ENCODE results near the gene PSMD6. TPM values are rescaled to one million over a fixed set of nuclear protein-coding genes. Genes with fewer than 3 reads are reported as not detected.

The PSMD6 gene
- total RNA-seq, 1 donor from 2014 or later: 88.7 TPM

- Mint-ChIP-seq H3K27ac (ENCODE audit: unreplicated experiment) (peak overlapping the region; percentile 91), H3K4me1 (ENCODE audit: low read depth, unreplicated experiment) (peaks cover 16% of the 10 kb centered on the region), H3K4me3 (ENCODE audit: unreplicated experiment) (peak overlapping the region; percentile 92), H3K36me3 (ENCODE audit: low read depth, unreplicated experiment) (peaks cover 4% of the 10 kb centered on the region), H3K27me3 (ENCODE audit: low read depth, unreplicated experiment) (no peaks in the 10 kb centered on the region), H3K9me3 (ENCODE audit: unreplicated experiment) (no peaks in the 10 kb centered on the region)
- TF ChIP-seq EZH2 (IDR thresholded peaks at IDR 0.05; ENCODE audit: insufficient read depth, low read length) (no peak), CTCF (IDR thresholded peaks at IDR 0.05; ENCODE audit: insufficient read depth, low read depth, low read length) (no peak)
- H2AFZ ChIP-seq (ENCODE audit: low read depth, low read length): peak overlapping the region; percentile 96
- FAIRE-seq (no peak), DNase-seq (ENCODE audit: low read depth) (no peak)
- H3K79me2 ChIP-seq (ENCODE audit: insufficient read depth, low read length): peaks cover 44% of the 10 kb centered on the region
- peaks cover 20% of the 10 kb centered on the region for H4K20me1 ChIP-seq (ENCODE audit: insufficient read depth, low read length)
- peak overlapping the region; percentile 96 for H3K4me2 ChIP-seq (ENCODE audit: low read length)
- H3K27me3 ChIP-seq (ENCODE audit: insufficient read depth, low read length): no peaks in the 10 kb centered on the region
- peaks cover 7% of the 10 kb centered on the region for H3K4me1 ChIP-seq (ENCODE audit: insufficient read depth, low read length)
- peaks cover 21% of the 10 kb centered on the region for H3K36me3 ChIP-seq (ENCODE audit: insufficient read depth, low read length)
- H3K9ac ChIP-seq (ENCODE audit: low read length): peak overlapping the region; percentile 98
- peak overlapping the region; percentile 83 for H3K4me3 ChIP-seq (ENCODE audit: insufficient read depth, low read depth, low read length)
- no peaks in the 10 kb centered on the region for H3K9me3 ChIP-seq (ENCODE audit: insufficient read depth, low read depth, low read length)
- H3K27ac ChIP-seq (ENCODE audit: low read depth, low read length): peak overlapping the region; percentile 94
Observed at GRCh38 chr3:64022451-64023186, 675 bp downstream of the PSMD6 start.

- FAIRE-seq: no peak
- Histone ChIP-seq H3K79me2 (ENCODE audit: insufficient read depth, low read length) (peaks cover 45% of the 10 kb centered on the region), H3K4me1 (ENCODE audit: insufficient read depth, low read length) (peaks cover 7% of the 10 kb centered on the region), H3K27ac (ENCODE audit: low read depth, low read length) (no peak overlapping the region), H3K4me2 (ENCODE audit: low read length) (peak overlapping the region; percentile 96), H2AFZ (ENCODE audit: low read depth, low read length) (no peak overlapping the region), H3K9me3 (ENCODE audit: insufficient read depth, low read depth, low read length) (no peaks in the 10 kb centered on the region), H3K4me3 (ENCODE audit: insufficient read depth, low read depth, low read length) (peak overlapping the region; percentile 83), H3K27me3 (ENCODE audit: insufficient read depth, low read length) (no peaks in the 10 kb centered on the region), H3K9ac (ENCODE audit: low read length) (peak overlapping the region; percentile 98), H3K36me3 (ENCODE audit: insufficient read depth, low read length) (peaks cover 26% of the 10 kb centered on the region), H4K20me1 (ENCODE audit: insufficient read depth, low read length) (peaks cover 25% of the 10 kb centered on the region)
- H3K9me3 Mint-ChIP-seq (ENCODE audit: unreplicated experiment): no peaks in the 10 kb centered on the region
- TF ChIP-seq EZH2 (IDR thresholded peaks at IDR 0.05; ENCODE audit: insufficient read depth, low read length) (no peak), CTCF (IDR thresholded peaks at IDR 0.05; ENCODE audit: insufficient read depth, low read depth, low read length) (no peak)
- peaks cover 23% of the 10 kb centered on the region for H3K4me1 Mint-ChIP-seq (ENCODE audit: low read depth, unreplicated experiment)
- peak overlapping the region; percentile 92 for H3K4me3 Mint-ChIP-seq (ENCODE audit: unreplicated experiment)
- no peak for DNase-seq (ENCODE audit: low read depth)
- peaks cover 9% of the 10 kb centered on the region for H3K36me3 Mint-ChIP-seq (ENCODE audit: low read depth, unreplicated experiment)
- peak overlapping the region; percentile 91 for H3K27ac Mint-ChIP-seq (ENCODE audit: unreplicated experiment)
- no peaks in the 10 kb centered on the region for H3K27me3 Mint-ChIP-seq (ENCODE audit: low read depth, unreplicated experiment)
Observed at GRCh38 chr3:64021922-64022321, 1.4 kb downstream of the PSMD6 start.

GRCh38 chr3:64019879-64020278, 3.4 kb downstream of the PSMD6 start:
- Histone ChIP-seq H3K4me1 (ENCODE audit: insufficient read depth, low read length) (peaks cover 7% of the 10 kb centered on the region), H4K20me1 (ENCODE audit: insufficient read depth, low read length) (peaks cover 36% of the 10 kb centered on the region), H3K4me3 (ENCODE audit: insufficient read depth, low read depth, low read length) (no peak overlapping the region), H3K27me3 (ENCODE audit: insufficient read depth, low read length) (no peaks in the 10 kb centered on the region), H3K4me2 (ENCODE audit: low read length) (no peak overlapping the region), H3K79me2 (ENCODE audit: insufficient read depth, low read length) (peaks cover 60% of the 10 kb centered on the region), H3K27ac (ENCODE audit: low read depth, low read length) (no peak overlapping the region), H3K36me3 (ENCODE audit: insufficient read depth, low read length) (peaks cover 37% of the 10 kb centered on the region), H3K9me3 (ENCODE audit: insufficient read depth, low read depth, low read length) (no peaks in the 10 kb centered on the region), H3K9ac (ENCODE audit: low read length) (no peak overlapping the region), H2AFZ (ENCODE audit: low read depth, low read length) (no peak overlapping the region)
- H3K27me3 Mint-ChIP-seq (ENCODE audit: low read depth, unreplicated experiment): no peaks in the 10 kb centered on the region
- H3K4me1 Mint-ChIP-seq (ENCODE audit: low read depth, unreplicated experiment): peaks cover 25% of the 10 kb centered on the region
- H3K4me3 Mint-ChIP-seq (ENCODE audit: unreplicated experiment): no peak overlapping the region
- H3K27ac Mint-ChIP-seq (ENCODE audit: unreplicated experiment): no peak overlapping the region
- no peaks in the 10 kb centered on the region for H3K9me3 Mint-ChIP-seq (ENCODE audit: unreplicated experiment)
- no peak for DNase-seq (ENCODE audit: low read depth)
- FAIRE-seq: no peak
- TF ChIP-seq CTCF (IDR thresholded peaks at IDR 0.05; ENCODE audit: insufficient read depth, low read depth, low read length) (no peak), EZH2 (IDR thresholded peaks at IDR 0.05; ENCODE audit: insufficient read depth, low read length) (no peak)
- H3K36me3 Mint-ChIP-seq (ENCODE audit: low read depth, unreplicated experiment): peaks cover 13% of the 10 kb centered on the region

Measured in astrocyte (in vitro differentiated cells and primary cell).